Measurements from ENCODE around the gene CBLB.

Gene CBLB

GRCh38 chr3:105868742-105869530, at the start of gene CBLB:
Gene CBLB (minus strand): TSS chr3:105869012. CDS start chr3:105867577, 1,435 bp downstream.
- no peak for FAIRE-seq

GRCh38 chr3:105916767-105917166, 48.0 kb upstream of the CBLB start:
- FAIRE-seq, result no peak

GRCh38 chr3:105915524-105915923, 46.7 kb upstream of the CBLB start:
- FAIRE-seq, result no peak

GRCh38 chr3:105913616-105914015, 44.8 kb upstream of the CBLB start:
- FAIRE-seq, result no peak

- no peak for FAIRE-seq
Observed at GRCh38 chr3:105912891-105913290, 44.1 kb upstream of the CBLB start.

DNA sequence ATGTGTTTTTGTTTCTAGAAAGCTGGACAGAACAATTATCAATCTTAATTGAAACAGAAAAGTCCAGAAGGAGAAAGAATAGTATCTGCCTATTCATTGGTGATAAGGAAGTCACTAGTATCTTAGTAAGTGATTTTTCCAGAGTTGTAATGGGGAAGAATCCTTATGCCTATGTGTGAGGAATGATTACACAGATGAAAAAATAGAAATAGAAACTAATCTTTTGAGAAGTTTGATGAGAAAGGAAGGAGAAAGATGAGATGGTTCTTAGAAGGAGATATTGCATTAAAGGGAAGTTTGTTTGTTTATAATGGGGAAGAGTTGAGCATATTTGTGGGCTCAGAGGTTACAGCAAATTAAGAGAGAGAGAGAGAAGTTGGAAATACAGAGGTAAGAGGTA, 42.7 kb upstream of the CBLB start:
- no peak for FAIRE-seq

- FAIRE-seq, result no peak
Observed at GRCh38 chr3:105907777-105908176, 39.0 kb upstream of the CBLB start.

DNA sequence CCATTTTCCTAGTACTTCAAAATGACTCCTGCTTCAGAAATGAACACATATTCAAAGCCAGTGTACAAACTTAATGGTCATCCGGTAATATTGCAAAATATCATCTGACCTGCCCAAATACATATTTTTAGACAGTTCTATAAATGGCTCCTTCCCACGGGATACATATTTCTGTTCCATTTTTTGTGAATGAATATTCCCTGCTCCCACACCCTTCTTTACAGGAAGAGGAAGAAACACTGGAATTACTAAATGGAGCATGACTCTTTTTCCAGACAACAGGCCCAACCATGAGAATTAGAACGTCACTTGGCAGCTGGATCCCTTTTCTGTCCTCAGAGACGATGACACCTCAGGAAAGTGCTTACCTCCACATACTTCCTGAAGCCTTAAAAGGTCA, 38.0 kb upstream of the CBLB start:
- FAIRE-seq, result no peak

- FAIRE-seq, result no peak
Observed at GRCh38 chr3:105906345-105906744, 37.5 kb upstream of the CBLB start.

DNA sequence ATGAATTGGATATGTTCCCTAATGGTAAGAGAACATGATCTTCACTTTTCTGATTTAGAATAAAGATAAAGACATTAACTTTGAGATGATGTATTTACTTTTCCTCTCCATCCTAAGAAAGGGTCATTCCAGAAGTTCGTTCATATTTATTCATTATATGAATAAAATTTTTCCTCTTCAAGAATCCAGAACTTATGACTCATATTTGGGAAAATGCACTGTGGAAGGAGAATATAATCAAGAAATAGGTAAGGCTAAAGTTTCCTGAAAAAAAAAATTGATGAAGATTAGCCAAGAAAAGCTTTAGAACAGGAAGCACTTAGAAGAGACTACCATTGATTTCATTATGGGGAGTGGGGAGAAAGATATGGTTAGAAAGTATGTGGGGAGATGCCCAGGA, 36.5 kb upstream of the CBLB start:
- no peak for FAIRE-seq

DNA sequence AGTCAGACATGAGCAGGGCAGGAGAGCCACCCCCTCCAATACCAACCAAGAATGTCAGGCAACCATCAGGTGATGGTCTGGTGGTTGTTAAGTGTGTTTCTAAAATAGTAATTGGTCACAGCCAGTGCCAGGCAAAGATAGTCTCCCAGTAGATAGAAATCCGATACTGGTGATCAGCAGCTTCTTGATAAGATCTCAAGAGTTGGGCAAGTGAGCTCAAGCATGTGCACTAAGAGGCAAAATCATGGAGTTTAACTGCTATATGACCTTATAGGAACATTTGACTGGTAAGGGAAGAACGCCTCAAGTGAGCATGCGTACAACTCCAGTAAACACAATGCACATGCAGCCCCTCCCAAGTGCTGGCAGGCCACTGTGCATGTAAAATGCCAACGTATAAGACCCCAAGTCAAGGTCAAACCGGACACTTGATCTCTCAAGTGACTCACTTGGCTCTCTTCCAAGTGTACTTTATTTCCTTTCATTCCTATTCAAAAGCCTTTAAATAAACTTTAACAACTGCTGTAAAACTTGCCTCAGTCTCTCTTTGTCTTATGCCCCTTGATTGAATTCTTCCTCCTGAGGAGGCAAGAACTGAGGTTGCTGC, 36.0 kb upstream of the CBLB start:
- no peak for FAIRE-seq

DNA sequence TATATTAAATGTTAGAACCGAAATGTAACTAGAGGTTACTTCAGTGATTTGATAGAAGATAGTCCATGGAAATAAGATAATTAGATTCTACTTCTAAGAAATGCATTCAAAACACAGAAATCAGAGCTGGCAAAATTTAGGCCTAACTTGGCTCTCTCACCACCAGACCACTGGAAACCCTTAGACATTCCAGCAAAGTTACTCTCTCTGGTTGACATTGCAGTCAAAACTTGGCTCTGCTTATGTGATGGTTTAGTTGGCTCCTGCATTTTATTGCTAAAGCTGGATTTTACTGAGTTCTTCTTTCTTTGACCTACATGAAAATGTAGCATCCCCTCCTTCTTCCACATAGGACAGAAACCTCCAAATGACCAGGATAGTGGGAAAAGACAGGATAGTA, 35.4 kb upstream of the CBLB start:
- no peak for FAIRE-seq

DNA sequence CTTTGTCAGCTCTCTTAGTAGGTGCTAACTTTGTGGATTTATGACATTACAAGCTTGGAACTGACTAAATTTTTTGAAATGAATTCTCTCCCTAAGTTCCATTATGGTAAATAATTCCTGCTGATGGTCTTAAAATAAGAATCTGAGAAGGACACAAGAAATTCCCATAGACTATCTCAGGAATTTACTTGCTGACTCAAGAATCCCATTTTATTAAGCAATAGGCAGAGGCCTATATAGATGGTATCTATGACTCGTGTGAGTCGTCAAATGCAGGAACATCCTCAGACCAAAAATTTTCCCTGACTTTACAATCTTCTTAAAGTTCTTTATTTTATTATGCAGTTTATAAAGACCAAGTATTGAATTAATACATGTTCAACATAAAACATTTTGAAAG, 30.7 kb upstream of the CBLB start:
- no peak for FAIRE-seq

GRCh38 chr3:105891101-105891500, 22.3 kb upstream of the CBLB start:
- FAIRE-seq, result no peak

DNA sequence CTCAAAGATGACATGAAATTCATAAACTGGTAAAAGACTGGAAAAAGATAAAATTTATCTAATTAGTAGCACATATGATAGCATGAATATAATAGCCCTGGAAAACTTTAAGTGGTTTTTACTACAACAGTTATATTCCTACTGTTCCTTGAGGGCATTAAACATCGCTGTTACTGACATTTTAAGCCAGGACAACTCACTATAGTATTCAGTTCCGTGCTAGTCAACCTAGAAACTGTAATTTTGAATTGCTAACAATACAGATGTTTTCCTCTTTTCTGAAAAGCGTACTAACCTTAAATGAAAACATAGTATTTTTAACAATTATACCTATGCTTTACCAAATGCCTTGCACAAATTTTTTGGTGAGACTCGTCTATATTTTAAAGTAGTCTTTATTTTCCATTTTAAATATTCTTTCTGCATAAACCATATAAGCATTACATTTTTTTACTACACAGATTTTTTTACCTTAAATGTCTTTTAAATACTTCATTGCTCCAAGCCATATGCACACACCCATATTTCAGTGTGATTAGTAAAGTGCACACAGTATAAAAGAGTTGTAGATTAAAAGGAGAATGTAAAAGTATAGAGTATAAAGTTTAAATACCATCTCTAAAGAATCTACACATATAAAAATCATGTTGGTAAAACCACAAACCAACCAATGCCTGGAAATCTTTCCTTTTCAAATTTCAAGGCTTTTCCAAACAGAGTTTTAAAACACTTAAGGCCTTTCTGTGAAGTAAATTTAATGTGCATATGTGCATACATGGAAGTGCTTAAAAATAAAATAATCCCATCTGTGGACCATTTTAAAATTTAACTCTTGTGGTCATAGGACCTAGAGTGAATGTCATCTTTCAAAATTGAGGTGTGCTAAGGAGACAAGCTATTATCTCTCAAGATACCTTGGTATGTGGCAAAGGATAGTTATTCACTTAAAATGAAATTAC, 20.1 kb upstream of the CBLB start:
- no peak for FAIRE-seq

DNA sequence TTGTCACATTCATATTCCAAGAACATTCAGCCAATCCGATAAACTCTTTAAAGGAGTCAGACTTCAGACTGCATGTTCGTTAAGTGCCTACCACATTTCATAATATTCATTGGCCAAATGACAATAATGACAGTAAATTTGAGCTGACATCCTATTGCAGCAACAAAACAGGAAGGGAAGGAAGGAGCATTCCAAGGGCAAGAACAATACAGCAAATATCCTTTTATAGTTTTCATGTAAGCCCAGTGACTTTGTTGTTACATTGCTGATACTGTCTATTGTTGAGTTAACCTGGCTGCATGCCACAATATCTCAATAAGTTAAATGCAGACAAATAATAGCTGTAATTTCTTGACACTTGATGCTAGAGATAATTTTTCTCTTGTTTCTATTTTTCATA, 16.4 kb upstream of the CBLB start:
- no peak for FAIRE-seq

- no peak for FAIRE-seq
Observed at GRCh38 chr3:105883798-105884377, 15.1 kb upstream of the CBLB start.

DNA sequence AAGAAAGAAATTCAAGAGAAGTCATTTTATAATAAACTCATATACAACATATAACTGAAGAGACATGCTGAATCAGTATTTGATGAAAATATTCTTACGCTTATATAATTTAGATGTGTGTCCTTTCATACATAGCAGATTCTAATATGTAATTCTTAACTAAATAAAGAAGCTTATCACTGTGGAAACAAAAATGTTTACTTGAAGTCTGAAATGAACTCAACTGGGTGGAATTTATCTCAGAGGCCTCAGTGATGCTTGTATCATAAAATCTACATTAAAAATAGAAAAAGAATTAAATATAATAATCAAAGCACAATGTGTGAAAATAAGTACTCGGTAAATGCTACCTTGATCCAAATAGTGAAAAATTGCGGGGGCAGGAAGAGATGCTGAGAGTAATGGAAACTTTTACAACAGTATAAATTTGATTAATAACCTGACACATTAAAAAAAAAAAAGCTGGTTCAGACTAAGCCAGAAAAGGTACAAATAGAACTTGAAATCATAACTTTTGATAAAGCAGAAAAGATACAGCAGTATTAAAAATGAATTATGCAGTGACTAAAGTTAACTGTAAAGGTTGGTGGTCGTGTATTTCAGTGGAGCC, 12.0 kb upstream of the CBLB start:
- FAIRE-seq, result no peak

DNA sequence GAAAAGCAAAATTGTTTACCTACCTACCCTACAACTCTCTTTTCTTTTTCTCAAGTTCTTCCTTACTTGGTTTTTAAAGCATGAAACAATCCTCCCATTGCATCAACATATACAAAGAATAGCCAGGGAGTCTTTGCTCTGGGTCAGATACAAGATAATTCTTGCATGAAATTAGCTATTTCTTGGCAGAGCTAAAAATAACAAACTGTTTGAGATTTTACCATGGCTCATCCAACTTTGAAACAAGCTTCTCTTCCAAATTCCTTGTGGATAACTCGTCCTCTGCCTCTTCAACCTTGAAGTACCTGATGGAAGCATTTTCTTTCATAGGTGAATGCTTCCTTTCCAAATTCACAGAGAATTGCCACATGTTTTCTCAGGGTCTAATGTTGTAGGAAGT, 9.2 kb upstream of the CBLB start:
- FAIRE-seq, result no peak

- no peak for FAIRE-seq
Observed at GRCh38 chr3:105877336-105877910, 8.6 kb upstream of the CBLB start.

DNA sequence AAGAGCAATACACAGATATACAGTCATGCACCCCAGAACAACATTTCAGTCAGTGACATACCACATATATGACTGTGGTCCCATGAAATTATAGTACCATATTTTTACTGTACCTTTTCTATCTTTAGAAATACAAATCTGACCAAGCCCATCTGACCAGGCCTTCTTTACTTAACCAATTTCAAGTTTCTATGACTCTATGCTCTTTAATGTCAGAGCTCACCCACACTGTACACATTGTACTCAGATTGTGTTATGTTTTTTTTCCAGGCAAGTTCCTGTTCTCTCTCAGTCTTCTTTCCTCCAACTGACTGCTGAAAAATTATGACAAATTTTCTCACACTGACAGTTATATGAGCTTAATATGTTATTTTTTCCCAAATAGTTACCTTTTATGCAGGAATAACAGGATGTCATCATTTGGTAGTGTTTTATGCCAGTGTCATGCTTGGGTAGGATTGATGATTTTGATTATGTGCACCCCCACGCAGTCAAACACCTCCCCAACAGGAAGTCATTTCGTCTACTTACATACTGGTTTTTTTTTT, 8.0 kb upstream of the CBLB start:
- FAIRE-seq, result no peak
